Cardiac fibroblast (primary cell): ENCODE measurements around the gene SORBS2.
A peak's percentile ranks its signal among the peaks of the same experiment; 100 is the strongest.

Source experiments
- DNase-seq, 2 donors: peaks; one replicate each; pipeline versions ENCODE4 v3.0.0 to v3.0.0-alpha.2; 2010; ENCODE audit warnings: low read depth in 2 of 2
- H3K4me3 ChIP-seq, 2 donors: replicated peaks in 1 of 2; 1 replicate in 1 of 2; 2 replicates in 1 of 2; pipeline ENCODE4 v1.5.1; 2011; ENCODE audit warnings: low read depth in 2 of 2, low read length in 2 of 2, mild to moderate bottlenecking in 2 of 2, moderate library complexity in 1 of 2
- CTCF ChIP-seq: IDR thresholded peaks from one replicate; pipeline ENCODE4 v1.5.1; 2011; ENCODE audit warnings: low read depth, mild to moderate bottlenecking, low read length, inconsistent platforms

SORBS2 gene

GRCh38 chr4:185758807-185759206 is 53.2 kb downstream of the SORBS2 start:
- no peak for TF ChIP-seq CTCF
- no peak for DNase-seq
- no peak overlapping the region for H3K4me3 ChIP-seq

- no peak for DNase-seq
- no peak overlapping the region for H3K4me3 ChIP-seq
- no peak for TF ChIP-seq CTCF
Observed at GRCh38 chr4:185755451-185755850, 56.5 kb downstream of the SORBS2 start.

- no peak for TF ChIP-seq CTCF
- H3K4me3 ChIP-seq, result no peak overlapping the region
- peak in 1 of 2 donors; percentile 48 for DNase-seq
Observed at GRCh38 chr4:185754961-185755360, 57.0 kb downstream of the SORBS2 start.

GRCh38 chr4:185752872-185753271 is 59.1 kb downstream of the SORBS2 start:
- TF ChIP-seq CTCF, result no peak
- no peak for DNase-seq
- no peak overlapping the region for H3K4me3 ChIP-seq

GRCh38 chr4:185749858-185750257 is 62.1 kb downstream of the SORBS2 start:
- no peak overlapping the region for H3K4me3 ChIP-seq
- no peak for DNase-seq
- TF ChIP-seq CTCF, result no peak

- no peak for TF ChIP-seq CTCF
- no peak overlapping the region for H3K4me3 ChIP-seq
- no peak for DNase-seq
Observed at GRCh38 chr4:185748901-185749390, 63.0 kb downstream of the SORBS2 start.

GRCh38 chr4:185745891-185746290 is 66.1 kb downstream of the SORBS2 start:
- TF ChIP-seq CTCF, result no peak
- DNase-seq, result no peak
- H3K4me3 ChIP-seq, result no peak overlapping the region
